Posterior vena cava (tissue), 2 donors: ENCODE results near the gene ULK4. TPM values are rescaled to one million over a fixed set of nuclear protein-coding genes. Genes with fewer than 3 reads are reported as not detected.

ENCODE experiments used
- DNase-seq: peaks from one replicate; pipeline ENCODE4 v3.0.0-alpha.2; 2020; ENCODE audit warnings: low spot score
- intact Hi-C, 2 donors: fragments of 100-400 bp; cut with DNase I; formaldehyde crosslinking; loops; one replicate each; pipeline versions ENCODE4 v1.14.1 to v1.14.2; 2022 to 2023
- total RNA-seq, 2 donors: library from RNA; stranded (reverse); fragmentation: NEBNext Ultra II Directional; extraction: Animal tissue kit (Norgen Biotek cat#: 25700); gene quantifications; one replicate each; pipeline ENCODE4 v1.2.1, GENCODE V29; 2021
- donor health status: DM: yes; HTN: yes; CAD: no.
- donor health status: DM: yes; HTN: yes; CAD: no.

The ULK4 gene
- total RNA-seq, 2 donors from 2014 or later = 7.5 to 7.8 TPM

GRCh38 chr3:41241800-41242571 is 719.9 kb downstream of the ULK4 start:
- intact Hi-C loops = no loop called here
- DNase-seq = no peak

DNA sequence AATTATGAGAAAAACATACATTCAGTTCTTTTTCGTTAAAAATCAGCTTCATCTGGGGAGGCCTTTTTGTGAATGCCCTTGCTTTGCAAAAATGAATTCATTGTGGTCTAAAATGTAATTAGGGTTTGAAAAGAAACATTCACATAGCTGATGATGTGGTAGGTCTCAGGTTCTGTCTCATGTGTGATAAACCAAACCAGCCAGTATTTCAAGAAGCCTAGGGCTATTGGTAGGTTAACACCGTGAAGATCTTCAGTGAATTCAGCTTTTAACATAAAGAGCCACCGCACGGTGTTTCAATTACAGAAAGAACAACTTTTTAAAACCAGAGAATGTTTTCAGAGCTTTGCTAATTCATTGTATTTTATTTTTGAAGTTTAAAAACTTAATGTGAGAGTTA is 720.7 kb downstream of the ULK4 start:
- intact Hi-C loops = no loop called here

DNA sequence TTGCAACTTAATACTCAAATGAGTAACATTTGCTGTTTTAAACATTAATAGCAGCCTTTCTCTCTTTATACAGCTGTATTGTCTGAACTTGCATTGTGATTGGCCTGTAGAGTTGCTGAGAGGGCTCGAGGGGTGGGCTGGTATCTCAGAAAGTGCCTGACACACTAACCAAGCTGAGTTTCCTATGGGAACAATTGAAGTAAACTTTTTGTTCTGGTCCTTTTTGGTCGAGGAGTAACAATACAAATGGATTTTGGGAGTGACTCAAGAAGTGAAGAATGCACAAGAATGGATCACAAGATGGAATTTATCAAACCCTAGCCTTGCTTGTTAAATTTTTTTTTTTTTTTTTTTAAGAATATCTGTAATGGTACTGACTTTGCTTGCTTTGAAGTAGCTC is 722.3 kb downstream of the ULK4 start:
- intact Hi-C loops = no loop called here

More for the DNA sequence above, 720.7 kb downstream of the ULK4 start:
- no peak for DNase-seq

GRCh38 chr3:41237907-41238306 is 724.0 kb downstream of the ULK4 start:
- intact Hi-C loops = no loop called here

More for the DNA sequence above, 722.3 kb downstream of the ULK4 start:
- no peak for DNase-seq

DNA sequence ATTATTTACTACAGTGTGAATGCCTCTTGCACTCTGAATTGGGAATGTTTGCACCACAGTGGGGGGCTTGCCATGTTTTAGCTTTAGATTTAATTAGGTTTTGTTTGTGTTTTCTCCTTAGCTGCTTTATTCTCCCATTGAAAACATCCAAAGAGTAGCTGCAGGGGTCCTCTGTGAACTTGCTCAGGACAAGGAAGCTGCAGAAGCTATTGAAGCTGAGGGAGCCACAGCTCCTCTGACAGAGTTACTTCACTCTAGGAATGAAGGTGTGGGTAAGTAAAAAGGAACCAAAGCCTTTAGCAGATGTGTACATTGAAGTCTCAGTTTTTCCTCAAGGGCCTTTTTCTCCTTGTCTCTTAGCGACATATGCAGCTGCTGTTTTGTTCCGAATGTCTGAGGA is 725.7 kb downstream of the ULK4 start:
- no peak for DNase-seq
- intact Hi-C loops = no loop called here

More at GRCh38 chr3:41237907-41238306, 724.0 kb downstream of the ULK4 start:
- DNase-seq = no peak

- DNase-seq = no peak
- intact Hi-C loops = no loop called here
Measured at GRCh38 chr3:41234823-41235721, 726.8 kb downstream of the ULK4 start.

- DNase-seq = no peak
- intact Hi-C loops = no loop called here
Measured at GRCh38 chr3:41224120-41224806, 737.6 kb downstream of the ULK4 start.

GRCh38 chr3:41223691-41224090 is 738.2 kb downstream of the ULK4 start:
- no peak for DNase-seq
- intact Hi-C loops = no loop called here

- intact Hi-C loops = no loop called here
- DNase-seq = no peak
Measured at GRCh38 chr3:41223078-41223477, 738.8 kb downstream of the ULK4 start.

- intact Hi-C loops = no loop called here
- no peak for DNase-seq
Measured at GRCh38 chr3:41222501-41222900, 739.4 kb downstream of the ULK4 start.

DNA sequence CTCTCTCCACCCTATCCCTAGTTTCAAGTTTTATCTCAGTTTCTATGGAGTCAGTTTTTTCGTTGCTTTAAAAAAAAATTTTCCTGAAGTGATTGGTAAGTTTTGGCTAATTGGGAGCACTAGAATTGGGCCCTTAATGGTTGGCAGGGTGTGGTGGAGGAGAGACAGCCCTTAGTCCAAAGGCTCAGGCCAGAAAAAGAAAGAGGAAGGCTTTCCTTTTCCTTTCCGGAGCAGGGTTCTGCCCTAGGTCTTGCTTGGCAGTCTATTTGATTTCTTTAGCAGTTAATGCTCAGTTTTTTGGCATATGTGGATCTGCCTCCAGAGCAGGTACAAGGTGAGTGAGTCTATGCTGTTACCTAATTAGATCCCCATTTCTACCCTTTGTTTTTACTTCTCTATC is 739.9 kb downstream of the ULK4 start:
- intact Hi-C loops = no loop called here
- DNase-seq = no peak

DNA sequence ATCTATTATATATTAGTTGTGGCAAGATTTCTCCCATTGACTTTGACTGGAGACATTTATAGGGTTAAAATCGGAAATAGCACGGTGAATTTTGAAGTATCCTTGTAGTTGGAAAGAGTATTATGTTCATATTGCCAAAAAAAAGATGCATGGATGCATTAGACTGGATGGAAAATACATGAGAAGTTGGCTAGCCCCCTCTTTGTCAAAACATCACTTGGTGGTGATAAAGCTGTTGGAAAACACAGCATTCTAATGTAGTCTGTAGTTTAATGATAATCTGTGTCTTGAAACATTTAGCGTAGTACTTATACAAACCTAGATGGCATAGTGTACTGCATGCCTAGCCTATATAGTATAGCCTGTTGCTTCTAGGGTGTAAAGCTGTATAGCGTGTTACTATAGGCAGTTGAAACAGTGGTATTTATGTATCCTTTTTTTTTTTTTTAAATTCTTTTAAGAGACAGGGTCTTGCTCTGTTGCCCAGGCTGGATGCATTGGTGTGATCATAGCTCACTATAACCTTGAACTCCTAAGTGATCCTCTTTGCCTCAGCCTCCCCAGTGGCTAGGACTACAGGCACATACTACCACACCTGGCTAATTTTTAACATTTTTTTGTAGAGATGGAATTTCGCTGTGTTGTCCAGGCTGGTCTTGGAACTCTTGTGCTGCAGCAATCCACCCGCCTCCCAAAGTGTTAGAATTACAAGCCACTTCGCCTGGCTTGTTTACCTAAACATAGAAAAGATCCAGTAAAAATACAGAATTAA is 740.8 kb downstream of the ULK4 start:
- intact Hi-C loops = no loop called here
- no peak for DNase-seq

DNA sequence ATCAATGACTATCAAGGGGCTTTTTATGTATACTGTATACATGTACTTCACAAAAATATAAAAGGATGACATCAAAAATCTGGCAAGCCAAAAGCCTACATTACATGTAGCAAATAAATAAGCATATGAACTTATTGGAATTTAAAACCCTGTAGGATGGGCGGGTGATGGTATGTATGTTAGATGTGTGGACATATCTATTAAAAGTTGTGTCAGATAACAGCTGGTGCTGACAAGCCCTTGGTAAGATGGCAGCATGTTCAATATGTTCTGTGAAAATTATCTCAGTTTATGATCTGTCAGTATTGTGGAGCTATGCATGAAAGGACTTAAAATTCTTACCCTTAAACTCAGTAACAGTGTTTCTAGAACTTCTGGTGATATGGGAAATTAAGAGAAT is 742.5 kb downstream of the ULK4 start:
- intact Hi-C loops = no loop called here
- no peak for DNase-seq

DNA sequence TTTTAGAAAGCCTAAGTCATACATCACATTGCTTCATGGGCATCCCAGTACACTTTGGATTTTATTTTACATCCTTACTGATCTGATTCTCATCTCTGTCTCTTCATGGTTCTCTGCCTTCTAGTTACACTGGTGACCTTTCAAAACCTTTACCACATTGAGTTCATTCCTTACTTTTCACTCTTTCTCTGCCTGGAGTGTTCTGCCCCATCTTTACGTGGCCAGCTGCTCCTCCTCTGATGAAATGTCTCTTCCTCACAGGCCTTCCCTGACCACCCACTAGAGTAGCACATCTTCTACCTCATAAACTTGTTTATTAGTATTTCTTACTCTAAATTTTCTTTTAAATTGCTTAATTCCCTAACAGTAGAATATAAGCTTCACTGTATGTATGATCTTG is 744.9 kb downstream of the ULK4 start:
- DNase-seq = no peak
- intact Hi-C loops = no loop called here

DNA sequence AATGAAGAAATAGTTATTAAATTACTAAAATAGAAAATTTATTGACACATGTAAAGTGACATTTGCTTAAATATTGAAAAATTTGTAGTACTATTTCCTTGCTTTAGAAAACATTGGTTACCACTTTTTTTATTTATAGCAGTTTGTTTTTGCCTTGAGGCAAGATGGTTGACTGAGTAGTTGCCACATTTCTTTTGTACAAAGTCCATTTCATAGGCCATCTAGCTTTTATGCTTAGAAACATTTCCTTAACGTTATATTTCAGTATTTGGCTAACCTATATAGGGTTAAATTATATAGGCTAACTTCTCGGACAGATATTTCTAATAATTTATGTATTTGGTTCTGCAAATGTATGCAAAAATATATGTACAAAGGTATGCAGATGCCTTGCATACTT is 745.5 kb downstream of the ULK4 start:
- intact Hi-C loops = no loop called here
- DNase-seq = no peak

- DNase-seq = no peak
- intact Hi-C loops = no loop called here
Measured at GRCh38 chr3:41213588-41213987, 748.3 kb downstream of the ULK4 start.

DNA sequence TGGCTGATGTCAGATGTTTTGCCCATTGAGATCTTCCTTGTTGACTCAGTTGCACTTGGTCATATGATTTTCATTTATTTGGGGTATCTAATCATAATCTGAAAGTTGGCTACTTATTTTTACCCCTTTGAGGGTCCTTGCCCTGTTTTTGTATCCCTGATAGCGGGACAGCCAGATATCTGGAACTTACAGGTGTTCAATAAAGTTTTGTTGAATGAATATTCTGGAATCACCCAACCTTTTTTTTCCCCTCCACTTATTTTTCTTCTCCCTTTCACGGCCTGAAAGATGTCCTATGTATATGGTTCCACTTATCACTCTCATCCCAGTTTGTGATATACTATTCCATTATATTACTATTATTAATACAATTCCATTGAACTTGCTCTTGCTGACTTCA is 749.8 kb downstream of the ULK4 start:
- intact Hi-C loops = no loop called here

GRCh38 chr3:41210966-41211365 is 750.9 kb downstream of the ULK4 start:
- no peak for DNase-seq
- intact Hi-C loops = loop anchor here in 1 of 2 donors (2.0 kb wide), 1 partner anchor 34 kb away; no protein-coding TSS in a partner anchor

More for the DNA sequence above, 749.8 kb downstream of the ULK4 start:
- DNase-seq = no peak

GRCh38 chr3:41209646-41210045 is 752.3 kb downstream of the ULK4 start:
- intact Hi-C loops = loop anchor here (2.0 to 10.0 kb wide), 2 partner anchors 35 to 625 kb away; no protein-coding TSS in a partner anchor
- no peak for DNase-seq
